OCI-LY1 (cell line): ENCODE results near the gene MED13L.
"Not testable (repeated sequence)": the region's sequence is repeated elsewhere in the genome, so short reads cannot be mapped to it uniquely, and the experiment has no call there.

ENCODE experiments used
- H2AFZ ChIP-seq: fragments of 200-600 bp; sonication (generic), shearing (Covaris generic); 2 replicates; pipeline ENCODE4 v1.6.0; 2014; ENCODE audit warnings: antibody characterized with exemption, mild to moderate bottlenecking, low read length
- H3F3A ChIP-seq: fragments of 200-600 bp; sonication (generic), shearing (Covaris generic); 2 replicates; pipeline ENCODE4 v1.6.0; 2014; ENCODE audit warnings: mild to moderate bottlenecking, antibody characterized with exemption, low read length, moderate library complexity; ENCODE audit not compliant: insufficient read depth
- H3K27ac ChIP-seq: fragments of 200-600 bp; sonication (generic); 2 replicates; pipeline ENCODE4 v1.5.1; 2014; ENCODE audit warnings: low read length, mixed run types, mild to moderate bottlenecking, low read depth; ENCODE audit not compliant: poor library complexity, severe bottlenecking
- H3K27me3 ChIP-seq: fragments of 200-600 bp; sonication (generic); 2 replicates; pipeline ENCODE4 v1.6.0; 2014; ENCODE audit warnings: antibody characterized with exemption, mild to moderate bottlenecking, low read length, moderate library complexity; ENCODE audit not compliant: insufficient read depth
- H3K36me3 ChIP-seq: fragments of 200-600 bp; sonication (generic); 2 replicates; pipeline ENCODE4 v1.6.1; 2014; ENCODE audit warnings: mild to moderate bottlenecking, antibody characterized with exemption, low read length, moderate library complexity, mixed read lengths; ENCODE audit not compliant: insufficient read depth
- H3K4me1 ChIP-seq: fragments of 200-600 bp; sonication (generic); 2 replicates; pipeline ENCODE4 v1.5.1; 2014; ENCODE audit warnings: mild to moderate bottlenecking, low read length, moderate library complexity; ENCODE audit not compliant: insufficient read depth, severe bottlenecking
- H3K4me2 ChIP-seq: fragments of 200-600 bp; sonication (generic), shearing (Covaris generic); 2 replicates; pipeline ENCODE4 v1.6.1; 2014; ENCODE audit warnings: low read length
- H3K4me3 ChIP-seq: fragments of 200-600 bp; sonication (generic); 2 replicates; pipeline ENCODE4 v1.5.1; 2014; ENCODE audit warnings: low read length, low read depth, mild to moderate bottlenecking, mixed read lengths; ENCODE audit not compliant: poor library complexity, severe bottlenecking
- H3K79me2 ChIP-seq: fragments of 200-600 bp; shearing (Covaris generic); 2 replicates; pipeline ENCODE4 v1.6.1; 2016; ENCODE audit warnings: mixed run types, low read length, mixed read lengths; ENCODE audit not compliant: insufficient read depth
- H3K9ac ChIP-seq: fragments of 200-600 bp; sonication (generic), shearing (Covaris generic); 2 replicates; pipeline ENCODE4 v1.6.1; 2014; ENCODE audit warnings: mild to moderate bottlenecking, low read length, mixed read lengths
- H3K9me2 ChIP-seq: fragments of 200-600 bp; sonication (generic), shearing (Covaris generic); 2 replicates; pipeline ENCODE4 v1.6.1; 2014; ENCODE audit warnings: low read depth, mild to moderate bottlenecking, low read length, mixed read lengths
- H3K9me3 ChIP-seq: fragments of 200-600 bp; shearing (Covaris generic); 2 replicates; pipeline ENCODE4 v1.6.1; 2014; ENCODE audit warnings: low read length, mixed read lengths
- H4K20me1 ChIP-seq: fragments of 200-600 bp; sonication (generic), shearing (Covaris generic); 2 replicates; pipeline ENCODE4 v1.6.0; 2016; ENCODE audit warnings: mild to moderate bottlenecking, low read length; ENCODE audit not compliant: insufficient read depth
- CTCF ChIP-seq: fragments of 200-600 bp; sonication (generic), shearing (Covaris generic); IDR thresholded peaks from 2 replicates; pipeline ENCODE4 v1.5.1; 2017; ENCODE audit warnings: mild to moderate bottlenecking, antibody characterized with exemption, low read length, moderate library complexity, mixed read lengths
- EZH2 ChIP-seq: fragments of 200-600 bp; sonication (generic), shearing (Covaris generic); IDR thresholded peaks from 2 replicates; pipeline ENCODE4 v1.8.0; 2017; ENCODE audit warnings: borderline replicate concordance, mixed run types, mild to moderate bottlenecking, antibody characterized with exemption, low read length, moderate library complexity, mixed read lengths

MED13L gene

GRCh38 chr12:116284396-116284795 lies 6.9 kb upstream of the MED13L start:
- no peaks in the 10 kb centered on the region for H4K20me1 ChIP-seq
- no peaks in the 10 kb centered on the region for H3K9me2 ChIP-seq
- no peak overlapping the region for H3K27ac ChIP-seq
- no peaks in the 10 kb centered on the region for H3K9me3 ChIP-seq
- H3K9ac ChIP-seq = no peak overlapping the region
- H3K36me3 ChIP-seq = no peaks in the 10 kb centered on the region
- TF ChIP-seq EZH2 = no peak
- no peak for TF ChIP-seq CTCF
- no peak overlapping the region for H2AFZ ChIP-seq
- H3K4me1 ChIP-seq = no peaks in the 10 kb centered on the region
- no peaks in the 10 kb centered on the region for H3K79me2 ChIP-seq
- H3K4me3 ChIP-seq = no peak overlapping the region
- H3K27me3 ChIP-seq = peaks cover 10% of the 10 kb centered on the region
- no peak overlapping the region for H3K4me2 ChIP-seq
- no peaks in the 10 kb centered on the region for H3F3A ChIP-seq

GRCh38 chr12:116283881-116284280 lies 6.4 kb upstream of the MED13L start:
- not testable (repeated sequence) for H2AFZ ChIP-seq, H3K27me3 ChIP-seq, H3K27ac ChIP-seq, H3K9ac ChIP-seq, H3K4me2 ChIP-seq, H4K20me1 ChIP-seq, H3F3A ChIP-seq, H3K79me2 ChIP-seq, H3K9me3 ChIP-seq, H3K36me3 ChIP-seq, H3K9me2 ChIP-seq, H3K4me1 ChIP-seq, H3K4me3 ChIP-seq

- Histone ChIP-seq H3K4me2 (no peak overlapping the region; the same call in 1 of the 2 replicates), H3K27ac (no peak overlapping the region)
- no peak for TF ChIP-seq EZH2
These were observed 5.1 kb upstream of the MED13L start for GRCh38 chr12:116282371-116283286.

GRCh38 chr12:116280595-116281290 lies 3.2 kb upstream of the MED13L start:
- Histone ChIP-seq H2AFZ (no peak overlapping the region), H3K27me3 (no peaks in the 10 kb centered on the region; the same call in 1 of the 2 replicates), H3K9me3 (no peaks in the 10 kb centered on the region), H3K4me1 (peaks cover 11% of the 10 kb centered on the region), H3K79me2 (no peaks in the 10 kb centered on the region), H3K9ac (no peak overlapping the region), H3K9me2 (no peaks in the 10 kb centered on the region), H3K4me2 (no peak overlapping the region), H4K20me1 (no peaks in the 10 kb centered on the region), H3K4me3 (no peak overlapping the region), H3K27ac (no peak overlapping the region), H3K36me3 (no peaks in the 10 kb centered on the region), H3F3A (no peaks in the 10 kb centered on the region)
- no peak for TF ChIP-seq CTCF
- TF ChIP-seq EZH2 = no peak

More at GRCh38 chr12:116282371-116283286, 5.1 kb upstream of the MED13L start:
- no peaks in the 10 kb centered on the region for H4K20me1 ChIP-seq
- peaks cover 6% of the 10 kb centered on the region for H3K4me1 ChIP-seq
- H3K4me3 ChIP-seq = no peak overlapping the region
- H3K9me3 ChIP-seq = no peaks in the 10 kb centered on the region
- H2AFZ ChIP-seq = no peak overlapping the region
- no peaks in the 10 kb centered on the region for H3K9me2 ChIP-seq
- H3F3A ChIP-seq = no peaks in the 10 kb centered on the region
- no peaks in the 10 kb centered on the region; the same call in 1 of the 2 replicates for H3K27me3 ChIP-seq
- H3K36me3 ChIP-seq = no peaks in the 10 kb centered on the region
- no peak overlapping the region for H3K9ac ChIP-seq
- H3K79me2 ChIP-seq = no peaks in the 10 kb centered on the region
